ENCODE data around the gene GALNT17. TPM values are rescaled to one million over a fixed set of nuclear protein-coding genes. Genes with fewer than 3 reads are reported as not detected.

The GALNT17 gene
- total RNA-seq, 1 experiment from 2014 or later, result not detected

- in situ Hi-C loops (cut with HindIII; ENCODE audit: low sequenced_read_pairs), result no loop called here
- DNase-seq (ENCODE audit: low spot score), result peak; percentile 45
These were observed 222.8 kb downstream of the GALNT17 start for GRCh38 chr7:71354716-71355115.

- DNase-seq (ENCODE audit: low spot score), result no peak
- in situ Hi-C loops (cut with HindIII; ENCODE audit: low sequenced_read_pairs), result no loop called here
These were observed 229.6 kb downstream of the GALNT17 start for GRCh38 chr7:71361451-71362032.

GRCh38 chr7:71362240-71362639 lies 230.3 kb downstream of the GALNT17 start:
- in situ Hi-C loops (cut with HindIII; ENCODE audit: low sequenced_read_pairs), result no loop called here

GRCh38 chr7:71363223-71363622 lies 231.3 kb downstream of the GALNT17 start:
- in situ Hi-C loops (cut with HindIII; ENCODE audit: low sequenced_read_pairs), result no loop called here
- no peak for DNase-seq (ENCODE audit: low spot score)

More at GRCh38 chr7:71362240-71362639, 230.3 kb downstream of the GALNT17 start:
- DNase-seq (ENCODE audit: low spot score), result no peak

GRCh38 chr7:71363627-71364026 lies 231.7 kb downstream of the GALNT17 start:
- in situ Hi-C loops (cut with HindIII; ENCODE audit: low sequenced_read_pairs), result no loop called here
- no peak for DNase-seq (ENCODE audit: low spot score)

GRCh38 chr7:71364551-71364950 lies 232.6 kb downstream of the GALNT17 start:
- in situ Hi-C loops (cut with HindIII; ENCODE audit: low sequenced_read_pairs), result no loop called here
- no peak for DNase-seq (ENCODE audit: low spot score)

GRCh38 chr7:71372991-71373390 lies 241.0 kb downstream of the GALNT17 start:
- in situ Hi-C loops (cut with HindIII; ENCODE audit: low sequenced_read_pairs), result no loop called here
- DNase-seq (ENCODE audit: low spot score), result no peak

- in situ Hi-C loops (cut with HindIII; ENCODE audit: low sequenced_read_pairs), result no loop called here
- no peak for DNase-seq (ENCODE audit: low spot score)
These were observed 245.1 kb downstream of the GALNT17 start for GRCh38 chr7:71377062-71377461.

- in situ Hi-C loops (cut with HindIII; ENCODE audit: low sequenced_read_pairs), result no loop called here
- DNase-seq (ENCODE audit: low spot score), result no peak
These were observed 245.5 kb downstream of the GALNT17 start for GRCh38 chr7:71377469-71377868.

- in situ Hi-C loops (cut with HindIII; ENCODE audit: low sequenced_read_pairs), result no loop called here
- no peak for DNase-seq (ENCODE audit: low spot score)
These were observed 252.2 kb downstream of the GALNT17 start for GRCh38 chr7:71384094-71384493.

- DNase-seq (ENCODE audit: low spot score), result no peak
- in situ Hi-C loops (cut with HindIII; ENCODE audit: low sequenced_read_pairs), result no loop called here
These were observed 253.4 kb downstream of the GALNT17 start for GRCh38 chr7:71385330-71385729.

- no peak for DNase-seq (ENCODE audit: low spot score)
- in situ Hi-C loops (cut with HindIII; ENCODE audit: low sequenced_read_pairs), result no loop called here
These were observed 254.3 kb downstream of the GALNT17 start for GRCh38 chr7:71386152-71386785.

- DNase-seq (ENCODE audit: low spot score), result no peak
- in situ Hi-C loops (cut with HindIII; ENCODE audit: low sequenced_read_pairs), result no loop called here
These were observed 256.2 kb downstream of the GALNT17 start for GRCh38 chr7:71388181-71388580.

- DNase-seq (ENCODE audit: low spot score), result no peak
- in situ Hi-C loops (cut with HindIII; ENCODE audit: low sequenced_read_pairs), result no loop called here
These were observed 258.0 kb downstream of the GALNT17 start for GRCh38 chr7:71389976-71390375.

GRCh38 chr7:71393661-71394060 lies 261.7 kb downstream of the GALNT17 start:
- DNase-seq (ENCODE audit: low spot score), result peak; percentile 78
- in situ Hi-C loops (cut with HindIII; ENCODE audit: low sequenced_read_pairs), result no loop called here

GRCh38 chr7:71402684-71403083 lies 270.7 kb downstream of the GALNT17 start:
- in situ Hi-C loops (cut with HindIII; ENCODE audit: low sequenced_read_pairs), result no loop called here

GRCh38 chr7:71403202-71403946 lies 271.4 kb downstream of the GALNT17 start:
- DNase-seq (ENCODE audit: low spot score), result peak; percentile 45
- in situ Hi-C loops (cut with HindIII; ENCODE audit: low sequenced_read_pairs), result no loop called here

More at GRCh38 chr7:71402684-71403083, 270.7 kb downstream of the GALNT17 start:
- no peak for DNase-seq (ENCODE audit: low spot score)

- in situ Hi-C loops (cut with HindIII; ENCODE audit: low sequenced_read_pairs), result no loop called here
- peak; percentile 66 for DNase-seq (ENCODE audit: low spot score)
These were observed 272.9 kb downstream of the GALNT17 start for GRCh38 chr7:71404726-71405345.

GRCh38 chr7:71408271-71408670 lies 276.3 kb downstream of the GALNT17 start:
- DNase-seq (ENCODE audit: low spot score), result peak; percentile 96

GRCh38 chr7:71409550-71410157 lies 277.7 kb downstream of the GALNT17 start:
- in situ Hi-C loops (cut with HindIII; ENCODE audit: low sequenced_read_pairs), result no loop called here
- DNase-seq (ENCODE audit: low spot score), result no peak

More at GRCh38 chr7:71408271-71408670, 276.3 kb downstream of the GALNT17 start:
- in situ Hi-C loops (cut with HindIII; ENCODE audit: low sequenced_read_pairs), result no loop called here

Measured in G401 (cell line).